BJ (cell line): ENCODE measurements around the gene PIN1. TPM values are rescaled to one million over a fixed set of nuclear protein-coding genes. Genes with fewer than 3 reads are reported as not detected.
"Not testable (repeated sequence)": the region's sequence is repeated elsewhere in the genome, so short reads cannot be mapped to it uniquely, and the experiment has no call there.

Source experiments
- CTCF ChIA-PET: fragments of 350-600 bp; formaldehyde crosslinking; extraction: SDS; loops from one replicate; lab custom pipeline; 2021; ENCODE audit warnings: antibody characterized with exemption, inconsistent platforms; lab: Yijun Ruan, JAX
- POLR2A ChIA-PET: fragments of 300-600 bp; sonication (Branson Sonifier 250); formaldehyde crosslinking; extraction: SDS; loops from one replicate; lab custom pipeline; 2021; ENCODE audit warnings: antibody characterized with exemption; lab: Charles Lee
- DNase-seq: peaks from one replicate; pipeline ENCODE4 v3.0.0-alpha.2; 2011; ENCODE audit warnings: low read depth
- H3K27me3 ChIP-seq: 2 replicates; pipeline ENCODE4 v1.6.0; 2011; ENCODE audit warnings: low read length; ENCODE audit not compliant: control insufficient read depth, insufficient read depth
- H3K36me3 ChIP-seq: 2 replicates; pipeline ENCODE4 v1.5.1; 2011; ENCODE audit warnings: low read length; ENCODE audit not compliant: control insufficient read depth, insufficient read depth
- H3K4me3 ChIP-seq: 2 replicates; pipeline ENCODE4 v1.5.1; 2011; ENCODE audit warnings: low read depth, mild to moderate bottlenecking, control low read depth, low read length
- polyA plus RNA-seq: library from polyadenylated mRNA; depleted of rRNA; stranded (reverse); fragments of >200 nt; gene quantifications from 2 replicates; pipeline ENCODE4 v1.2.3, GENCODE V29; 2011
- TF ChIP-seq, protein P1 (sequence below): IDR thresholded peaks from 2 replicates; pipeline ENCODE4 v1.5.1; 2011; ENCODE audit warnings: low read depth, mild to moderate bottlenecking, control low read depth, inconsistent platforms, low read length, moderate library complexity; ENCODE audit not compliant: insufficient read depth

PIN1 gene
- polyA plus RNA-seq, 1 experiment = 89.6 TPM

DNA sequence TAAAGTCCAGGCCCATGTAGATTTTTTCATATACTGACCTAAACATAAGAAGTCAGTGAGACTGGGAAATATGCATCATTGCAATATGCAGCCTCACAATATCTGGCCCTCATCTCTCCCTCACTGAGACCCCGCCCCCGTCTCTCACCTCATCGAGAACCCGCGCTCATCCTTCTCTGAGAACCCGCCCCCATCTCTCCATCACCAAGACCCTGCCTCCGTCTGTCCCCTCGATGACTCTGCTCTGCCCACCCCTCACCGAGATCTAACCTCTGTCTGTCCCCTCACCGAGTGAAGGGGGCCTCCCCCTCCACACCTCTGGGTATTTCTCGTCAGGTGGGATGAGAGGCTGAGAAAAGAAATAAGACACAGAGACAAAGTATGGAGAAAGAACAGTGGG, 46.1 kb upstream of the PIN1 start:
- no peak for DNase-seq
- H3K36me3 ChIP-seq = no peaks in the 10 kb centered on the region
- ChIA-PET POLR2A (no interaction called here), CTCF (interaction anchor here (0.8 to 1.4 kb wide), 2 partner anchors 162 to 202 kb away, joined by 3 read pairs; no protein-coding TSS in a partner anchor)
- H3K27me3 ChIP-seq = no peaks in the 10 kb centered on the region
- no peak overlapping the region for H3K4me3 ChIP-seq
- TF ChIP-seq, protein P1, sequence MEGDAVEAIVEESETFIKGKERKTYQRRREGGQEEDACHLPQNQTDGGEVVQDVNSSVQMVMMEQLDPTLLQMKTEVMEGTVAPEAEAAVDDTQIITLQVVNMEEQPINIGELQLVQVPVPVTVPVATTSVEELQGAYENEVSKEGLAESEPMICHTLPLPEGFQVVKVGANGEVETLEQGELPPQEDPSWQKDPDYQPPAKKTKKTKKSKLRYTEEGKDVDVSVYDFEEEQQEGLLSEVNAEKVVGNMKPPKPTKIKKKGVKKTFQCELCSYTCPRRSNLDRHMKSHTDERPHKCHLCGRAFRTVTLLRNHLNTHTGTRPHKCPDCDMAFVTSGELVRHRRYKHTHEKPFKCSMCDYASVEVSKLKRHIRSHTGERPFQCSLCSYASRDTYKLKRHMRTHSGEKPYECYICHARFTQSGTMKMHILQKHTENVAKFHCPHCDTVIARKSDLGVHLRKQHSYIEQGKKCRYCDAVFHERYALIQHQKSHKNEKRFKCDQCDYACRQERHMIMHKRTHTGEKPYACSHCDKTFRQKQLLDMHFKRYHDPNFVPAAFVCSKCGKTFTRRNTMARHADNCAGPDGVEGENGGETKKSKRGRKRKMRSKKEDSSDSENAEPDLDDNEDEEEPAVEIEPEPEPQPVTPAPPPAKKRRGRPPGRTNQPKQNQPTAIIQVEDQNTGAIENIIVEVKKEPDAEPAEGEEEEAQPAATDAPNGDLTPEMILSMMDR = no peak

DNA sequence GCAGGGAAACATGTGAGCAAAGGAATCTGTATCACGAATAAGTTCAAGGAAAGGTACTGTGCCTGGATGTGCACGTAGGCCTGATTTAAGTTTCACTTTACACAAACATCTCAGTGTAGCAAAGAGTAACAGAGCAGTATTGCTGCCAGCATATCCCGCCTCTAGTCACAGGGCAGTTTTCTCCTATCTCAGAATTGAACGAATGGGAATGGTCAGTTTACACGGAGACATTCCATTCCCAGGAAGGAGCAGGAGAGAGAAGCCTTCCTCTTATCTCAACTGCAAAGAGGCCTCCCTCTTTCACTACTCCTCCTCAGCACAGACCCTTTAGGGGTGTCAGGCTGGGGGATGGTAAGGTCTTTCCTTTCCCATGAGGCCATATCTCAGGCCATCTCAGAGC, 45.5 kb upstream of the PIN1 start:
- not testable (repeated sequence) for H3K27me3 ChIP-seq, DNase-seq
- CTCF ChIA-PET = interaction anchor here (1.4 to 2.2 kb wide), 3 partner anchors 156 to 205 kb away, joined by 4 to 15 read pairs (median 7); partner anchors contain the start of gene ZNF121

DNA sequence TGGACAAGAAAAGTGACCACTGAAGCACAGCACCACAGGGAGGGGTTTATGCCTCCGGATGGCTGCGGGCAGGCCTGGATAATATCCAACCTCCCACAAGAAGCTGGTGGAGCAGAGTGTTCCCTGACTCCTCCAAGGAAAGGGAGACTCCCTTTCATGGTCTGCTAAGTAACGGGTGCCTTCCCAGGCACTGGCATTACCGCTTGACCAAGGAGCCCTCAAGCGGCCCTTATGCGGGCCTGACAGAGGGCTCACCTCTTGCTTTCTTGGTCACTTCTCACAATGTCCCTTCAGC, 44.1 kb upstream of the PIN1 start:
- POLR2A ChIA-PET, H3K36me3 ChIP-seq, H3K4me3 ChIP-seq, H3K27me3 ChIP-seq, DNase-seq: not testable (repeated sequence)
- CTCF ChIA-PET = interaction anchor here (0.6 to 2.2 kb wide), 7 partner anchors 162 to 586 kb away, joined by 3 to 15 read pairs (median 3); partner anchors contain the start of gene ZNF121

More for the DNA sequence above, 45.5 kb upstream of the PIN1 start:
- H3K4me3 ChIP-seq, H3K36me3 ChIP-seq, POLR2A ChIA-PET: not testable (repeated sequence)

DNA sequence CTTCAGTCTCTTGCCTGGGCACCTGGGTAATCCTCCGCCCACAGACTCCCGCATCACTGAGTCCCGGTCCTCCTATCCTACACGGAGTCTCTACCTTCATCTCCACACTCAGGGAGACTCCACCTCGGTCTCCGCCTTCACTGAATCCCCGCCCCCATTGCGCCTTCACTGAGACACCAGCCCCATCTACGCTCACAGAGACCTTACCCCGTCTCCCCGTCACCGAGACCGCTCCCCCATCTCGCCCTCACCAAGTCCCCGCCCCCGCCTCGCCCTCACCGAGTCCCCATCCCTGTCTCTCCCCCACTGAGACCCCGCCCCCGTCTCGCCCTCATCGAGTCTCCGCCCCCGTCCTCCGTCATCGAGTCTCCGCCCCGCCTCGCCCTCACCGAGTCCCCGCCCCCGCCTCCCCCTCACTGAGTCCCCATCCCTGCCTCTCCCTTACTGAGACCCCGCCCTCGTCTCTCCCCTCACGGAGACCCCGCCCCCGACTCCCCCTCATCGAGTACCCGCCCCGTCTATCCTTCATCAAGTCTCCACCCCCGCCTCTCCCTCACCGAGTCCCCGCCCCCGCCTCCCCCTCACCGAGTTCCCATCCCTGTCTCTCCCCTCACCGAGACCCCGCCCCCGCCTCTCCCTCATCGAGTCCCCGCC, 43.4 kb upstream of the PIN1 start:
- Histone ChIP-seq H3K27me3 (no peaks in the 10 kb centered on the region), H3K36me3 (no peaks in the 10 kb centered on the region), H3K4me3 (peak overlapping the region; percentile 88)
- TF ChIP-seq, protein P1 = no peak
- ChIA-PET POLR2A (no interaction called here), CTCF (interaction anchor here (0.6 to 2.2 kb wide), 3 partner anchors 163 to 207 kb away, joined by 3 to 15 read pairs (median 7); partner anchors contain the start of gene ZNF121)
- DNase-seq = peak; percentile 62

DNA sequence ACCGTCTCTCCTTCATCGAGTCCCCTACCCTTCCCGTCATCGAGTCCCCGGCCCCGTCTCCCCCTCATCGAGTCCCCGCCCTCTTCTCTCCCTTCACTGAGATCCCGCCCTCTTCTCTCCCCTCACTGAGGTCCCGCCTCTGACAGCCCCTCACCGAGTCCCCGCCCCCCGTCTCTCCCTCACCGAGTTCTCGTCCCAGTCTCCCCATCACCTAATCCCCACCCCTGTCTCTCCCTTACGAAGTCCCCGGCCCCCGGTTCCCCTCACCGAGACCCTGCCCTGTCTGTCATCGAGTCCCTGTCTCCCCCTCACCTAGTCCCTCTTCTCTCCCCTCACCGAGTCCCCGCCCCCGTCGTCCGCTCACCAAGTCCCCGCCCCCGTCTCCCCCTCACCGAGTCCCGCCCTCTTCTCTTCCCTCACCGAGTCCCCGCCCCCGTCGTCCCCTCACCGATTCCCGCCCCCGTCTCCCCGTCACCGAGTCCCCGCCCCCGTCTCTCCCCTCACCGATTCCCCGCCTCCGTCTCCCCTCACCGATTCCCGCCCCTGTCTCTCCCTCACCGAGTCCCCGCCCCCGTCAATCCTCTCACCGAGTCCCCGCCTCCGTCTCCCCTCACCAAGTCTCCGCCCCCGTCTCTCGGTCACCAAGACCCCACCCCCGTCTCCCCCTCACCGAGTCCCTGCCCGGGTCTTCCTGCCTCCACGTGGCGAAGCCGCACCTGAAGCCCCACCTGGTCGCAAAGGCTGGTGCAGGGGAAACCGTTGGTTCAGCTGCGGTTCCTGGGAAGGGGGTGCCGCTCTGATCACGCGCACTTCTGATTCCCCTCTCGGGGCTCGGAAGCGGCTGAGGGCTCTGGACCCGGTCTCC, 42.7 kb upstream of the PIN1 start:
- Histone ChIP-seq H3K36me3 (no peaks in the 10 kb centered on the region), H3K27me3 (no peaks in the 10 kb centered on the region), H3K4me3 (peak overlapping the region; percentile 88)
- CTCF ChIA-PET = interaction anchor here (1.0 to 1.8 kb wide), 2 partner anchors 15 to 206 kb away, joined by 3 to 4 read pairs; no protein-coding TSS in a partner anchor
- peak; percentile 47 for DNase-seq
- POLR2A ChIA-PET = no interaction called here
- TF ChIP-seq, protein P1 = no peak

DNA sequence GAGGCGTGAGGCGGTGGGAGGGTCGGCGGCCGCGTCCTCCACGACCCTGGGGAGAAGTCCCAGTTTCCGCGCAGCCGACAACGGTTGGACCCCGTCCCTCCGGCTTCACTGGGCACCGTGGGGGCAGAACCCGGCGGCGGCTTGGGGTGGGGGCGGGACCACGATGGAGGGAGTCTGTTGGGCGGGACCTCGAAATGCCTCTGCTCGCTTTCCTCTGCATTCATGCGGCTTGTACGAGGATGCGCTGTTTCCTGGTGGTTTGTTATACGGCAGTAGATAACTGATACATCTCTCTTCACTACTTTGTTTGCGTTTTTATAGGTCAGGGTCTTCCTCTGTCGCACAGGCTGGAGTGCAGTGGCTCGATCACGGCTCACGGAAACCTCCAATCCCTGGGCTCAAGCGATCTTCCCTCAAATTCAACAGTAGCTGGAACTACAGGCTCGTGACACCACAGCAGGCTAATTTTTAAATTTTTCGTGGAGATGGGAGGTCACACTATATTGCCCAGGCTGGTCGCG, 42.0 kb upstream of the PIN1 start:
- H3K36me3 ChIP-seq = no peaks in the 10 kb centered on the region
- TF ChIP-seq, protein P1 = no peak
- POLR2A ChIA-PET = no interaction called here
- peak overlapping the region; percentile 88 for H3K4me3 ChIP-seq
- H3K27me3 ChIP-seq = no peaks in the 10 kb centered on the region
- CTCF ChIA-PET = interaction anchor here (1.0 to 1.8 kb wide), 3 partner anchors 16 to 206 kb away, joined by 3 to 4 read pairs (median 4); no protein-coding TSS in a partner anchor
- DNase-seq = no peak
